Superior temporal gyrus (tissue), 1 donor: ENCODE results near the gene PITPNB.

Source experiments
- DNase-seq: peaks from one replicate; pipeline ENCODE4 v3.0.0-alpha.2; 2016; ENCODE audit errors: extremely low spot score

PITPNB gene

GRCh38 chr22:27859336-27859735 lies 59.7 kb downstream of the PITPNB start:
- DNase-seq, result no peak

- DNase-seq, result no peak
Observed at GRCh38 chr22:27858626-27859025, 60.4 kb downstream of the PITPNB start.

GRCh38 chr22:27857443-27857842 lies 61.6 kb downstream of the PITPNB start:
- no peak for DNase-seq

GRCh38 chr22:27856386-27856785 lies 62.7 kb downstream of the PITPNB start:
- DNase-seq, result no peak

- no peak for DNase-seq
Observed at GRCh38 chr22:27853424-27853823, 65.6 kb downstream of the PITPNB start.

- no peak for DNase-seq
Observed at GRCh38 chr22:27851974-27852746, 66.9 kb downstream of the PITPNB start.

GRCh38 chr22:27850000-27850521 lies 69.0 kb downstream of the PITPNB start:
- DNase-seq, result no peak

GRCh38 chr22:27848005-27848404 lies 71.1 kb downstream of the PITPNB start:
- DNase-seq, result no peak

- no peak for DNase-seq
Observed at GRCh38 chr22:27846910-27847309, 72.1 kb downstream of the PITPNB start.

GRCh38 chr22:27846248-27846757 lies 72.8 kb downstream of the PITPNB start:
- DNase-seq, result no peak

GRCh38 chr22:27845644-27846043 lies 73.4 kb downstream of the PITPNB start:
- no peak for DNase-seq

GRCh38 chr22:27844656-27845591 lies 74.1 kb downstream of the PITPNB start:
- DNase-seq, result no peak

GRCh38 chr22:27844256-27844655 lies 74.8 kb downstream of the PITPNB start:
- no peak for DNase-seq

GRCh38 chr22:27843441-27843840 lies 75.6 kb downstream of the PITPNB start:
- no peak for DNase-seq

GRCh38 chr22:27842669-27843431 lies 76.2 kb downstream of the PITPNB start:
- DNase-seq, result peak; percentile 39

- DNase-seq, result no peak
Observed at GRCh38 chr22:27842201-27842600, 76.9 kb downstream of the PITPNB start.

GRCh38 chr22:27840436-27840835 lies 78.6 kb downstream of the PITPNB start:
- DNase-seq, result no peak

- DNase-seq, result no peak
Observed at GRCh38 chr22:27839057-27839660, 79.9 kb downstream of the PITPNB start.

- DNase-seq, result no peak
Observed at GRCh38 chr22:27836181-27836580, 82.9 kb downstream of the PITPNB start.

GRCh38 chr22:27835446-27835845 lies 83.6 kb downstream of the PITPNB start:
- DNase-seq, result no peak
